H1 (cell line): ENCODE results near the gene PDIA5. TPM values are rescaled to one million over a fixed set of nuclear protein-coding genes. Genes with fewer than 3 reads are reported as not detected.

Experiments used
- CEBPB ChIP-seq: IDR thresholded peaks from 2 replicates; pipeline ENCODE4 v1.6.1; 2012; ENCODE audit warnings: low read depth, low read length
- KDM1A ChIP-seq: fragments of 200-600, 300-600 bp; sonication (generic); IDR thresholded peaks from 2 replicates; pipeline ENCODE4 v1.7.1; 2016; ENCODE audit warnings: mild to moderate bottlenecking, low read length, borderline replicate concordance
- MAFK ChIP-seq: IDR thresholded peaks from 2 replicates; pipeline ENCODE4 v1.6.1; 2012; ENCODE audit warnings: low read depth, mild to moderate bottlenecking, improper control_type of control experiment, low read length
- RAD21 ChIP-seq, 2 experiments: IDR thresholded peaks in 1 of 2; conservative IDR thresholded peaks in 1 of 2; 2 replicates each; pipeline ENCODE4 v1.6.1; 2011; ENCODE audit warnings: low read depth in 2 of 2, low read length in 2 of 2, improper control_type of control experiment in 1 of 2, inconsistent platforms in 1 of 2, mild to moderate bottlenecking in 1 of 2, moderate library complexity in 1 of 2
- RBBP5 ChIP-seq: IDR thresholded peaks from 2 replicates; pipeline ENCODE4 v1.7.1; 2012; ENCODE audit warnings: low read depth, mild to moderate bottlenecking, inconsistent platforms, low read length, moderate library complexity, borderline replicate concordance
- TBP ChIP-seq: IDR thresholded peaks from 2 replicates; pipeline ENCODE4 v1.6.1; 2011; ENCODE audit warnings: low read depth, low read length, improper control_type of control experiment
- YY1 ChIP-seq: IDR thresholded peaks from 2 replicates; pipeline ENCODE4 v1.6.1; 2011; ENCODE audit warnings: low read depth, mild to moderate bottlenecking, low read length
- polyA plus RNA-seq, 7 experiments: library from polyadenylated mRNA; depleted of rRNA in 3 of 7; stranded (reverse) in 5 of 7; unstranded in 2 of 7; fragments of >200 nt in 5 of 7; fragments of 200-250 nt in 2 of 7; gene quantifications; 1 replicate in 5 of 7; 2 replicates in 1 of 7; 4 replicates in 1 of 7; pipeline versions ENCODE4 v1.2.1 to v1.2.3, GENCODE V29; 2011 to 2013; ENCODE audit warnings: missing spikeins in 2 of 7, mixed read lengths in 2 of 7
- total RNA-seq: library from RNA; stranded (reverse); fragmentation: NEBNext Ultra II Directional; extraction: Animal tissue kit (Norgen Biotek cat#: 25700); gene quantifications from 2 replicates; pipeline ENCODE4 v1.2.1, GENCODE V29; 2021
- TF ChIP-seq, protein P1 (sequence below): IDR thresholded peaks from 2 replicates; pipeline ENCODE4 v1.6.1; 2012; ENCODE audit warnings: low read length, inconsistent platforms
- TF ChIP-seq, protein P2 (sequence below): IDR thresholded peaks from 2 replicates; pipeline ENCODE4 v1.6.1; 2011; ENCODE audit warnings: low read length, improper control_type of control experiment

The PDIA5 gene
- total and polyA plus RNA-seq, 2 of the 8 experiments (the other 6 are each of a cell fraction or from before 2014, with no cell fraction given), result 18.2 to 32.8 TPM

GRCh38 chr3:123153125-123154019, 86.5 kb downstream of the PDIA5 start (continued):
- no peak for TF ChIP-seq MAFK
- TF ChIP-seq, protein P1, sequence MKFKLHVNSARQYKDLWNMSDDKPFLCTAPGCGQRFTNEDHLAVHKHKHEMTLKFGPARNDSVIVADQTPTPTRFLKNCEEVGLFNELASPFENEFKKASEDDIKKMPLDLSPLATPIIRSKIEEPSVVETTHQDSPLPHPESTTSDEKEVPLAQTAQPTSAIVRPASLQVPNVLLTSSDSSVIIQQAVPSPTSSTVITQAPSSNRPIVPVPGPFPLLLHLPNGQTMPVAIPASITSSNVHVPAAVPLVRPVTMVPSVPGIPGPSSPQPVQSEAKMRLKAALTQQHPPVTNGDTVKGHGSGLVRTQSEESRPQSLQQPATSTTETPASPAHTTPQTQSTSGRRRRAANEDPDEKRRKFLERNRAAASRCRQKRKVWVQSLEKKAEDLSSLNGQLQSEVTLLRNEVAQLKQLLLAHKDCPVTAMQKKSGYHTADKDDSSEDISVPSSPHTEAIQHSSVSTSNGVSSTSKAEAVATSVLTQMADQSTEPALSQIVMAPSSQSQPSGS, result no peak
- TF ChIP-seq CEBPB, result no peak
- TF ChIP-seq, protein P2, sequence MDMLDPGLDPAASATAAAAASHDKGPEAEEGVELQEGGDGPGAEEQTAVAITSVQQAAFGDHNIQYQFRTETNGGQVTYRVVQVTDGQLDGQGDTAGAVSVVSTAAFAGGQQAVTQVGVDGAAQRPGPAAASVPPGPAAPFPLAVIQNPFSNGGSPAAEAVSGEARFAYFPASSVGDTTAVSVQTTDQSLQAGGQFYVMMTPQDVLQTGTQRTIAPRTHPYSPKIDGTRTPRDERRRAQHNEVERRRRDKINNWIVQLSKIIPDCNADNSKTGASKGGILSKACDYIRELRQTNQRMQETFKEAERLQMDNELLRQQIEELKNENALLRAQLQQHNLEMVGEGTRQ, result no peak
- no peak for TF ChIP-seq RBBP5
- no peak for TF ChIP-seq KDM1A
- TF ChIP-seq TBP, result no peak
- no peak for TF ChIP-seq YY1
- TF ChIP-seq RAD21 (IDR thresholded peaks at IDR 0.05 in 1 of 2, conservative IDR thresholded peaks at IDR 0.05 in 1 of 2; ENCODE audit: low read depth in 2 of 2, low read length in 2 of 2), result no peak
